Measurements from ENCODE around the gene B3GAT1. TPM values are rescaled to one million over a fixed set of nuclear protein-coding genes. Genes with fewer than 3 reads are reported as not detected.

The B3GAT1 gene
- total and polyA plus RNA-seq, 2 of the 13 experiments (the other 11 are each of a cell fraction or from before 2014, with no cell fraction given): not detected

GRCh38 chr11:134445601-134446325, 33.7 kb upstream of the B3GAT1 start:
- BruUV-seq (replicated peaks): no TSS peak
- no peak overlapping the region for H3K4me3 ChIP-seq (replicated peaks in 1 of 3; ENCODE audit: insufficient read depth in 1 of 3, low read depth in 2 of 3, low read length in 3 of 3)
- no peak overlapping the region for H3K4me2 ChIP-seq (ENCODE audit: low read depth, low read length)
- no peaks in the 10 kb centered on the region for H4K20me1 ChIP-seq (ENCODE audit: insufficient read depth, low read length)
- no peak for ATAC-seq
- CTCF ChIA-PET (ENCODE audit: low intra/inter-chr PET ratio, low total read pairs): no interaction called here
- peaks cover 2 to 25% of the 10 kb centered on the region in 2 experiments; a peak in 3 of 5 replicates for H3K27me3 ChIP-seq (ENCODE audit: control insufficient read depth in 1 of 2, insufficient read depth in 2 of 2, low read length in 2 of 2)
- intact Hi-C loops (cut with micrococcal nuclease; ENCODE audit: unreplicated experiment) (no loop called here), in situ Hi-C loops (cut with HindIII; ENCODE audit: extremely low pct_ligation_motif_present, low pct_unique_long_range_greater_than_20kb) (no loop called here)
- H3K9me3 ChIP-seq (ENCODE audit: low read length): no peaks in the 10 kb centered on the region
- no peak overlapping the region for H3K9ac ChIP-seq (ENCODE audit: insufficient read depth, low read depth, low read length)
- H2AFZ ChIP-seq (ENCODE audit: low read length): no peak overlapping the region
- no peak for FAIRE-seq
- no peak for DNase-seq (ENCODE audit: low spot score)
- no peaks in the 10 kb centered on the region for H3K79me2 ChIP-seq (ENCODE audit: insufficient read depth, low read length)
- no peak overlapping the region for H3K27ac ChIP-seq (ENCODE audit: extremely low read length, insufficient read depth, low read length)
- 35% methylated on average over 13 of the region's 16 CpGs for WGBS (ENCODE audit: low lambda C conversion rate)
- no peaks in the 10 kb centered on the region for H3K4me1 ChIP-seq (ENCODE audit: insufficient read depth, low read length)
- H3K36me3 ChIP-seq (replicated peaks in 1 of 2; ENCODE audit: control insufficient read depth in 1 of 2, insufficient read depth in 2 of 2, low read length in 2 of 2): no peaks in the 10 kb centered on the region
- POLR2A ChIA-PET: no interaction called here
- TF ChIP-seq ZNF780A (CRISPR knock-in tag; IDR thresholded peaks at IDR 0.05): no peak
- TF ChIP-seq ZNF331 (CRISPR knock-in tag; IDR thresholded peaks at IDR 0.05): no peak
- TF ChIP-seq ONECUT2 (CRISPR knock-in tag; IDR thresholded peaks at IDR 0.05): no peak
- no peak for TF ChIP-seq SCMH1 (CRISPR knock-in tag; IDR thresholded peaks at IDR 0.05; ENCODE audit: borderline replicate concordance)
- TF ChIP-seq USF2 (IDR thresholded peaks at IDR 0.05; ENCODE audit: low read depth, low read length): no peak
- no peak for TF ChIP-seq USF2 (CRISPR knock-in tag; IDR thresholded peaks at IDR 0.05; ENCODE audit: borderline replicate concordance)
- TF ChIP-seq ZBTB25 (CRISPR knock-in tag; IDR thresholded peaks at IDR 0.05): no peak
- TF ChIP-seq TBX3 (IDR thresholded peaks at IDR 0.05; ENCODE audit: borderline replicate concordance): no peak
- no peak for TF ChIP-seq MZF1 (CRISPR knock-in tag; IDR thresholded peaks at IDR 0.05; ENCODE audit: borderline replicate concordance)
- TF ChIP-seq, protein P1, sequence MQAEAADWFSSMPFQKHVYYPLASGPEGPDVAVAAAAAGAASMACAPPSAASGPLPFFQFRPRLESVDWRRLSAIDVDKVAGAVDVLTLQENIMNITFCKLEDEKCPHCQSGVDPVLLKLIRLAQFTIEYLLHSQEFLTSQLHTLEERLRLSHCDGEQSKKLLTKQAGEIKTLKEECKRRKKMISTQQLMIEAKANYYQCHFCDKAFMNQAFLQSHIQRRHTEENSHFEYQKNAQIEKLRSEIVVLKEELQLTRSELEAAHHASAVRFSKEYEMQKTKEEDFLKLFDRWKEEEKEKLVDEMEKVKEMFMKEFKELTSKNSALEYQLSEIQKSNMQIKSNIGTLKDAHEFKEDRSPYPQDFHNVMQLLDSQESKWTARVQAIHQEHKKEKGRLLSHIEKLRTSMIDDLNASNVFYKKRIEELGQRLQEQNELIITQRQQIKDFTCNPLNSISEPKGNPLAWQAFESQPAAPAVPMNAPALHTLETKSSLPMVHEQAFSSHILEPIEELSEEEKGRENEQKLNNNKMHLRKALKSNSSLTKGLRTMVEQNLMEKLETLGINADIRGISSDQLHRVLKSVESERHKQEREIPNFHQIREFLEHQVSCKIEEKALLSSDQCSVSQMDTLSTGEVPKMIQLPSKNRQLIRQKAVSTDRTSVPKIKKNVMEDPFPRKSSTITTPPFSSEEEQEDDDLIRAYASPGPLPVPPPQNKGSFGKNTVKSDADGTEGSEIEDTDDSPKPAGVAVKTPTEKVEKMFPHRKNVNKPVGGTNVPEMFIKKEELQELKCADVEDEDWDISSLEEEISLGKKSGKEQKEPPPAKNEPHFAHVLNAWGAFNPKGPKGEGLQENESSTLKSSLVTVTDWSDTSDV (CRISPR knock-in tag; IDR thresholded peaks at IDR 0.05): no peak
- no peak for TF ChIP-seq HNF4G (IDR thresholded peaks at IDR 0.05; ENCODE audit: borderline replicate concordance, low read depth, low read length)
- no peak for TF ChIP-seq HNF4G (CRISPR knock-in tag; IDR thresholded peaks at IDR 0.05; ENCODE audit: borderline replicate concordance, low read depth)
- TF ChIP-seq ZNF747 (CRISPR knock-in tag; IDR thresholded peaks at IDR 0.05; ENCODE audit: borderline replicate concordance): no peak
- no peak for TF ChIP-seq PRMT3 (CRISPR knock-in tag; IDR thresholded peaks at IDR 0.05; ENCODE audit: borderline replicate concordance, low read depth)
- TF ChIP-seq, protein P2, sequence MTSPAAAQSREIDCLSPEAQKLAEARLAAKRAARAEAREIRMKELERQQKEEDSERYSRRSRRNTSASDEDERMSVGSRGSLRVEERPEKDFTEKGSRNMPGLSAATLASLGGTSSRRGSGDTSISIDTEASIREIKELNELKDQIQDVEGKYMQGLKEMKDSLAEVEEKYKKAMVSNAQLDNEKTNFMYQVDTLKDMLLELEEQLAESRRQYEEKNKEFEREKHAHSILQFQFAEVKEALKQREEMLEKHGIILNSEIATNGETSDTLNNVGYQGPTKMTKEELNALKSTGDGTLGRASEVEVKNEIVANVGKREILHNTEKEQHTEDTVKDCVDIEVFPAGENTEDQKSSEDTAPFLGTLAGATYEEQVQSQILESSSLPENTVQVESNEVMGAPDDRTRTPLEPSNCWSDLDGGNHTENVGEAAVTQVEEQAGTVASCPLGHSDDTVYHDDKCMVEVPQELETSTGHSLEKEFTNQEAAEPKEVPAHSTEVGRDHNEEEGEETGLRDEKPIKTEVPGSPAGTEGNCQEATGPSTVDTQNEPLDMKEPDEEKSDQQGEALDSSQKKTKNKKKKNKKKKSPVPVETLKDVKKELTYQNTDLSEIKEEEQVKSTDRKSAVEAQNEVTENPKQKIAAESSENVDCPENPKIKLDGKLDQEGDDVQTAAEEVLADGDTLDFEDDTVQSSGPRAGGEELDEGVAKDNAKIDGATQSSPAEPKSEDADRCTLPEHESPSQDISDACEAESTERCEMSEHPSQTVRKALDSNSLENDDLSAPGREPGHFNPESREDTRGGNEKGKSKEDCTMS (CRISPR knock-in tag; conservative IDR thresholded peaks at IDR 0.05): no peak
